GM12875 (cell line): Measurements from ENCODE around the gene LIAS.

ENCODE experiments used
- H3K4me3 ChIP-seq: one replicate; pipeline ENCODE4 v1.5.1; 2011; ENCODE audit warnings: low read depth, low read length, control low read depth
- TF ChIP-seq, protein P1 (sequence below): IDR thresholded peaks from 2 replicates; pipeline ENCODE4 v1.5.1; 2011; ENCODE audit warnings: low read depth, mild to moderate bottlenecking, control low read depth, inconsistent platforms, low read length, moderate library complexity, borderline replicate concordance; ENCODE audit not compliant: insufficient read depth

LIAS gene

DNA sequence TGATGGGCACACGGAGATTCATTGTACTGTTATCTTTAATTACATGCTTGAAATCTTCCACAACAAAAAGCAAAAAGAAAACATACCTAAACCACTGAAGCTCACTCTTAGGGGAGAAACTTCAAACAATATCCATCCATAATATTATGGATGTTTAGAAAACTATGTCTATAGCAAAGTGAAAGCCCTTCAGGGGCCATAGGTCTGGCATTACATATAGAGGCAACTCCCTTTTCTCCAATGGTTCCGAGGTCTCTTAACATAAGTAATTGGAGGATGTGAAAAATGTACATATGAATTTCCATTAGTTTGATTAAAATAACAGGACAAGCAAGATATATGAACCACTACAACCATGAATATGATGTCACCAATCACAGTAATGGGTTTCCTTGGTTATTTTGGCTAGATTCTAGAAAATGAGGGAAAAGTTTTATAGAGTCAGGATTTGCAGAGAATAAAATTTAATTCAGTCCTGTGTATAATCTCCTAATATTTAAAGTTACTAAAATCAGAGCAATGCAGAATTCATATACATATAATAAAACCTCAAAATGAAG, 57.6 kb downstream of the LIAS start:
- TF ChIP-seq, protein P1, sequence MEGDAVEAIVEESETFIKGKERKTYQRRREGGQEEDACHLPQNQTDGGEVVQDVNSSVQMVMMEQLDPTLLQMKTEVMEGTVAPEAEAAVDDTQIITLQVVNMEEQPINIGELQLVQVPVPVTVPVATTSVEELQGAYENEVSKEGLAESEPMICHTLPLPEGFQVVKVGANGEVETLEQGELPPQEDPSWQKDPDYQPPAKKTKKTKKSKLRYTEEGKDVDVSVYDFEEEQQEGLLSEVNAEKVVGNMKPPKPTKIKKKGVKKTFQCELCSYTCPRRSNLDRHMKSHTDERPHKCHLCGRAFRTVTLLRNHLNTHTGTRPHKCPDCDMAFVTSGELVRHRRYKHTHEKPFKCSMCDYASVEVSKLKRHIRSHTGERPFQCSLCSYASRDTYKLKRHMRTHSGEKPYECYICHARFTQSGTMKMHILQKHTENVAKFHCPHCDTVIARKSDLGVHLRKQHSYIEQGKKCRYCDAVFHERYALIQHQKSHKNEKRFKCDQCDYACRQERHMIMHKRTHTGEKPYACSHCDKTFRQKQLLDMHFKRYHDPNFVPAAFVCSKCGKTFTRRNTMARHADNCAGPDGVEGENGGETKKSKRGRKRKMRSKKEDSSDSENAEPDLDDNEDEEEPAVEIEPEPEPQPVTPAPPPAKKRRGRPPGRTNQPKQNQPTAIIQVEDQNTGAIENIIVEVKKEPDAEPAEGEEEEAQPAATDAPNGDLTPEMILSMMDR: no peak

GRCh38 chr4:39518484-39518883, 59.6 kb downstream of the LIAS start:
- H3K4me3 ChIP-seq: no peak overlapping the region
- TF ChIP-seq, protein P1: no peak

More for the DNA sequence above, 57.6 kb downstream of the LIAS start:
- no peak overlapping the region for H3K4me3 ChIP-seq

DNA sequence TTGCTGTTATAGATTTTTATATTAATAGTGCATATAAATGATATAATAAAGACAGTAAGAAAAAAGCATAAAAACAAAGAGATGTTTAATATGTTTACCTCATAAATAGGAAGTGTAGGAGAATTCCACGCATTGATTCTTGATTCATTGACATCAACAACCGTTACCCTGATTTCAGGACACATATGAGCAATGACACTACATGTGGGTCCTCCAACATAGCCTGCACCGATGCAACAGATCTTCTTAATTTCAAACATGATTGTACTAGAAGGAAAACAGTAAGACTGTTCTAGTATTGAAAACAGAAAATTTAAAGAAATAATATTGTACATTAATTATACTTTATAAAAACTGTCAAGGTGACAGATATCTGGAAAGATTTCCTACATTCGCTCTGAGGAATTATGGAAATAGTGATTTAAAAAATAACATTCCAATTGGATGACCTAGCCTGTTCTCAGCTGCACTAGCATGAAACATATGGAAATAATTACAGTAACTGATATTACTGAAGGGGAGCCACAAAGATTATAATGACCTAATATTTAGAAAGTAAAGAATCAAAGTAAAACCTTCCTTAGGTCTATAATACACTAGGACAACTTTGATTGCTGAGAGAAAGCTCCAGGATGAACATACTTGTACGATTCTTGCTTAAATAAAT, 62.5 kb downstream of the LIAS start:
- H3K4me3 ChIP-seq: no peak overlapping the region
- TF ChIP-seq, protein P1: no peak

DNA sequence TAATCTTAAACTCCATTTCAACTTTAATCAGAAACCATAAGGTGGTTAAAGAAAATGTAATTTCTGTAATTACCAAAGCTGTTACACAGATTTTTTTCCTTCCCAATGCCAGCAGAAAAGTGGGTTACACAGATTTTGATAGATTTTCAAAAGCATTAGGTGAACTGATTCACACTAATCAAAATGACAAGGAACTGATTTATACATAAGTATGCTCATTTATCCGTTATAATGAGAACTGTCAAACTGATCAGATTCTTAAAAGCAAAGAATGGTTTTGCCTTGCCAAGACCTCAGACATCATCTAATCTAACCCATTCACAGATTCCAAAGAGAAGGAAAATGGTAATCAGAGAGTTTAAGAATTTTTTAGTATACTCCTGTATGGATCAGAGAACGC, 63.2 kb downstream of the LIAS start:
- TF ChIP-seq, protein P1: no peak
- H3K4me3 ChIP-seq: no peak overlapping the region

GRCh38 chr4:39524161-39524957, 65.5 kb downstream of the LIAS start:
- TF ChIP-seq, protein P1: no peak
- H3K4me3 ChIP-seq: no peak overlapping the region

GRCh38 chr4:39525822-39526690, 67.2 kb downstream of the LIAS start:
- H3K4me3 ChIP-seq: peak overlapping the region; percentile 99
- TF ChIP-seq, protein P1: no peak
